CD14-positive monocyte (primary cell): ENCODE measurements around the gene CLEC14A. TPM values are rescaled to one million over a fixed set of nuclear protein-coding genes. Genes with fewer than 3 reads are reported as not detected.

Experiments used
- DNase-seq, 3 donors: peaks; one replicate each; pipeline ENCODE4 v3.0.0-alpha.2; 2011 to 2022
- H2AFZ ChIP-seq: 2 replicates; pipeline ENCODE4 v1.6.0; 2012; ENCODE audit warnings: mild to moderate bottlenecking, low read depth, low read length, inconsistent platforms; ENCODE audit not compliant: insufficient read depth, poor library complexity, severe bottlenecking
- H3K27ac ChIP-seq, 2 donors: 1 replicate in 1 of 2; 2 replicates in 1 of 2; pipeline ENCODE4 v1.5.1; 2012 to 2013; ENCODE audit warnings: low read length in 2 of 2, control low read depth in 1 of 2, inconsistent platforms in 1 of 2, low read depth in 1 of 2, mild to moderate bottlenecking in 1 of 2
- H3K27me3 ChIP-seq, 2 donors: one replicate each; pipeline versions ENCODE4 v1.6.0 to v1.6.1; 2011 to 2013; ENCODE audit warnings: low read length in 2 of 2; ENCODE audit not compliant: control insufficient read depth in 2 of 2, insufficient read depth in 2 of 2
- H3K36me3 ChIP-seq, 2 donors: replicated peaks in 1 of 2; 1 replicate in 1 of 2; 2 replicates in 1 of 2; pipeline versions ENCODE4 v1.5.1 to v1.6.1; 2012 to 2013; ENCODE audit warnings: low read length in 2 of 2, control low read depth in 1 of 2, inconsistent platforms in 1 of 2, mild to moderate bottlenecking in 1 of 2; ENCODE audit not compliant: insufficient read depth in 2 of 2, control insufficient read depth in 1 of 2
- H3K4me1 ChIP-seq, 2 donors: 1 replicate in 1 of 2; 2 replicates in 1 of 2; pipeline versions ENCODE4 v1.5.1 to v1.6.1; 2012 to 2013; ENCODE audit warnings: low read length in 2 of 2, control low read depth in 1 of 2, inconsistent platforms in 1 of 2, mild to moderate bottlenecking in 1 of 2, moderate library complexity in 1 of 2; ENCODE audit not compliant: insufficient read depth in 2 of 2, control insufficient read depth in 1 of 2
- H3K4me2 ChIP-seq: replicated peaks from 2 replicates; pipeline ENCODE3; 2012; ENCODE audit warnings: low read length, moderate library complexity, mild to moderate bottlenecking; ENCODE audit not compliant: poor library complexity, severe bottlenecking; ENCODE audit errors: extremely low read depth
- H3K4me3 ChIP-seq, 3 experiments: fragments of 200-600 bp in 1 of 3; sonication (generic) in 1 of 3; replicated peaks in 1 of 3; 1 replicate in 2 of 3; 2 replicates in 1 of 3; pipeline ENCODE4 v1.5.1; 2011 to 2013; ENCODE audit warnings: low read length in 3 of 3, mild to moderate bottlenecking in 3 of 3, control low read depth in 2 of 3, low read depth in 2 of 3, inconsistent platforms in 1 of 3, moderate library complexity in 1 of 3
- H3K79me2 ChIP-seq: 2 replicates; pipeline ENCODE4 v1.6.0; 2012; ENCODE audit warnings: mild to moderate bottlenecking, control low read depth, inconsistent platforms, low read length, moderate library complexity; ENCODE audit not compliant: insufficient read depth
- H3K9ac ChIP-seq: 2 replicates; pipeline ENCODE4 v1.6.0; 2017; ENCODE audit warnings: low read length, mild to moderate bottlenecking; ENCODE audit not compliant: insufficient read depth, poor library complexity, severe bottlenecking
- H3K9me3 ChIP-seq, 2 donors: replicated peaks in 1 of 2; 1 replicate in 1 of 2; 2 replicates in 1 of 2; pipeline versions ENCODE4 v1.5.1 to v1.6.1; 2012 to 2013; ENCODE audit warnings: low read length in 2 of 2, control low read depth in 1 of 2; ENCODE audit not compliant: control insufficient read depth in 1 of 2, insufficient read depth in 1 of 2
- H4K20me1 ChIP-seq: 2 replicates; pipeline ENCODE4 v1.6.0; 2012; ENCODE audit warnings: mild to moderate bottlenecking, low read length, control low read depth, moderate library complexity; ENCODE audit not compliant: insufficient read depth
- H3K27ac Mint-ChIP-seq, 7 donors: one replicate each; pipeline ENCODE4 v1.8.0; 2020; ENCODE audit warnings: mild to moderate bottlenecking in 7 of 7, mixed read lengths in 7 of 7, moderate library complexity in 6 of 7, inconsistent platforms in 2 of 7
- H3K27me3 Mint-ChIP-seq, 3 donors: one replicate each; pipeline ENCODE4 v1.8.0; 2021 to 2022; ENCODE audit warnings: low read depth in 3 of 3, mild to moderate bottlenecking in 3 of 3, mixed read lengths in 3 of 3, moderate library complexity in 3 of 3, inconsistent platforms in 1 of 3
- H3K36me3 Mint-ChIP-seq, 2 donors: one replicate each; pipeline ENCODE4 v1.8.0; 2020; ENCODE audit warnings: mixed read lengths in 2 of 2, inconsistent platforms in 1 of 2, mild to moderate bottlenecking in 1 of 2
- H3K4me1 Mint-ChIP-seq: one replicate; pipeline ENCODE4 v1.8.0; 2020; ENCODE audit warnings: mild to moderate bottlenecking, mixed read lengths
- H3K4me3 Mint-ChIP-seq, 2 donors: one replicate each; pipeline ENCODE4 v1.8.0; 2020; ENCODE audit warnings: mild to moderate bottlenecking in 2 of 2, mixed read lengths in 2 of 2, moderate library complexity in 1 of 2
- H3K9me3 Mint-ChIP-seq, 7 donors: one replicate each; pipeline ENCODE4 v1.8.0; 2020 to 2022; ENCODE audit warnings: mixed read lengths in 7 of 7, mild to moderate bottlenecking in 6 of 7, moderate library complexity in 6 of 7, inconsistent platforms in 2 of 7
- WGBS: methylation state at CpG from one replicate; pipeline ENCODE4 v1.1.5; 2013; ENCODE audit warnings: missing lambda C conversion rate; ENCODE audit not compliant: insufficient coverage; 5-methylcytosine and 5-hydroxymethylcytosine counted together
- intact Hi-C, 2 donors: fragments of 100-400 bp; cut with micrococcal nuclease; formaldehyde crosslinking; loops; one replicate each; pipeline versions ENCODE4 v1.15.0 to v1.15.1; 2023
- polyA plus RNA-seq, 3 donors: library from polyadenylated mRNA; depleted of rRNA in 1 of 3; unstranded in 2 of 3; stranded (reverse) in 1 of 3; fragments of 300-500 nt in 2 of 3; fragments of >200 nt in 1 of 3; fragmentation: Illumina TruSeq in 2 of 3; gene quantifications; 1 replicate in 2 of 3; 2 replicates in 1 of 3; pipeline ENCODE4 v1.2.3, GENCODE V29; 2012 to 2021
- TF ChIP-seq, protein P1 (sequence below): fragments of 200-600 bp; IDR thresholded peaks from one replicate; pipeline ENCODE4 v1.8.0; 2022; ENCODE audit warnings: antibody characterized with exemption, mild to moderate bottlenecking

The CLEC14A gene
- polyA plus RNA-seq, 3 donors = not detected

DNA sequence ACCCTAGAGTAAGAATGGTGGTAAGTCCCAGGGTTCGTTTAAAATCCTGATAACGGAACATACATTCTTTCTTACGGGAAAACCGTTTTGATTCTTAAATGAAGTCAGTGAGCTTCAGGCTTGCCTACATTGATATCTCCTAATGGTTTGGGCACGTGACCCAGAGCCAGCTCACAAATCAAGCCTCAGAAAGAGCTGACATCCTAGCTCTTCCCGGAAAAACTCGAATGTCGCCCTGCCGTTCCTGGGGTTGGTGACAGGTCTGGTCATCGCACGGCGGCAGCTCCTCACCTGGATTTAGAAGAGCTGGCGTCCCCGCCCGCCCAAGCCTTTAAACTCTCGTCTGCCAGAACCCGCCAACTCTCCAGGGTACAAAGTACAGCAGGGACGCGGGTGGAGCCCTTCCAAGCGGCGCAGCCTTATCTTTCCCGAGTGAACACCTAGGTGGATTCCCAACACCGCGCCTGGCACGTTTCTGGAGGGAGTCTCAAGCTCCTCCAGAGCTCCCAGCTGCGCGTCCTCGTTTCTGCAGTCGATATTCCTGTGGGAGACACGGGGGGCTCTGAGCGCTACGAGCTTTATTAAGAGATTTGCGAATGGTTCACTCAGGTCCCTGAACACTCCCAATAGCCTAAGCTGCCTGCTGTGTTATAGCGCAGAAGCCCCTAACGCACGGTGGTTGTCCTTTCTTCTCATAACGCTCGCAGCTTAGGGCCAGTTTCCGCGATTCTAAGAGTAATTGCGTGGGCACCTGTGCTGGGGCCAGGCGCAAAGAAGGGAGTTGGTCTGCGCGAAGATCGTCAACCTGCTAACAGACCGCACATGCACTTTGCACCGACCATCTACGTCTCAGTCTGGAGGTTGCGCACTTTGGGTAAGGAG is 47.9 kb downstream of the CLEC14A start, which contains the start of gene SSTR1:
Gene SSTR1, plus strand, starts transcription at position 169 of the 882 bp plus-strand sequence. CDS start 1,486 bp downstream, outside the sequence.
- WGBS = 5% methylated on average over 47 of the region's 49 CpGs
- intact Hi-C loops = no loop called here
- H3K4me3 Mint-ChIP-seq = peak within 1 kb of the TSS in 1 of 2 donors; percentile 79

DNA sequence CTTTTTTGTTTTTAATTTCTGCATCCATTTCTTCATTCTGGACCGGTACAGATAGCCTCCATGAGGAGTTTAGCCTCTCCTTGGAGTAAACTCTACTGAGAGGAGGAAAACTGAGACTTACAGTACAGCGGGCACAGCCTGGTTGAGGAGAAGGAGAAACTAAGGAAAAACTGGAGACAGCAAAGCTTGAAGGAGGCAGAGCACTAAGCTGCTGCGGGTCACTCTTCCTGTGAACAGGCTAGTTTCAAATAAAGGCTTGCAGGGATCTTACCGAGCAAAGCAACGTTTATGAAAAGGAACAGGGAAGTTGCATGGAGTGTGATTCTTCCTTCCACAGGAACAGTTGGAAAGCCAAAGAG is 48.5 kb downstream of the CLEC14A start:
- Histone ChIP-seq H4K20me1 (no peaks in the 10 kb centered on the region), H3K27me3 (peaks cover 24 to 53% of the 10 kb centered on the region in 2 donors)

More for the DNA sequence above, 47.9 kb downstream of the CLEC14A start, which contains the start of gene SSTR1:
- TF ChIP-seq, protein P1, sequence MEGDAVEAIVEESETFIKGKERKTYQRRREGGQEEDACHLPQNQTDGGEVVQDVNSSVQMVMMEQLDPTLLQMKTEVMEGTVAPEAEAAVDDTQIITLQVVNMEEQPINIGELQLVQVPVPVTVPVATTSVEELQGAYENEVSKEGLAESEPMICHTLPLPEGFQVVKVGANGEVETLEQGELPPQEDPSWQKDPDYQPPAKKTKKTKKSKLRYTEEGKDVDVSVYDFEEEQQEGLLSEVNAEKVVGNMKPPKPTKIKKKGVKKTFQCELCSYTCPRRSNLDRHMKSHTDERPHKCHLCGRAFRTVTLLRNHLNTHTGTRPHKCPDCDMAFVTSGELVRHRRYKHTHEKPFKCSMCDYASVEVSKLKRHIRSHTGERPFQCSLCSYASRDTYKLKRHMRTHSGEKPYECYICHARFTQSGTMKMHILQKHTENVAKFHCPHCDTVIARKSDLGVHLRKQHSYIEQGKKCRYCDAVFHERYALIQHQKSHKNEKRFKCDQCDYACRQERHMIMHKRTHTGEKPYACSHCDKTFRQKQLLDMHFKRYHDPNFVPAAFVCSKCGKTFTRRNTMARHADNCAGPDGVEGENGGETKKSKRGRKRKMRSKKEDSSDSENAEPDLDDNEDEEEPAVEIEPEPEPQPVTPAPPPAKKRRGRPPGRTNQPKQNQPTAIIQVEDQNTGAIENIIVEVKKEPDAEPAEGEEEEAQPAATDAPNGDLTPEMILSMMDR = no peak
- Histone ChIP-seq H3K9me3 (peaks cover 0 to 19% of the 10 kb centered on the region in 2 donors), H3K4me3 (no peak within 1 kb of the TSS), H2AFZ (no peak within 1 kb of the TSS), H3K27me3 (peaks cover 24 to 55% of the 10 kb centered on the region in 2 donors), H4K20me1 (no peaks in the 10 kb centered on the region), H3K9ac (no peak within 1 kb of the TSS), H3K4me1 (no peaks in the 10 kb centered on the region), H3K4me2 (no peak within 1 kb of the TSS), H3K79me2 (no peaks in the 10 kb centered on the region), H3K27ac (no peak within 1 kb of the TSS), H3K36me3 (no peaks in the 10 kb centered on the region)
- DNase-seq = no peak
- no peaks in the 10 kb centered on the region for H3K36me3 Mint-ChIP-seq
- peaks cover 49 to 59% (median 50%) of the 10 kb centered on the region in 3 donors for H3K27me3 Mint-ChIP-seq
- H3K27ac Mint-ChIP-seq = no peak within 1 kb of the TSS
- peaks cover 2 to 16% (median 11%) of the 10 kb centered on the region in 7 donors for H3K9me3 Mint-ChIP-seq
- H3K4me1 Mint-ChIP-seq = peaks cover 4% of the 10 kb centered on the region

More for the DNA sequence above, 48.5 kb downstream of the CLEC14A start:
- Histone ChIP-seq H3K4me3 (no peak overlapping the region), H3K9me3 (peaks cover 0 to 19% of the 10 kb centered on the region in 2 donors), H3K27ac (no peak overlapping the region), H3K4me2 (no peak overlapping the region), H2AFZ (no peak overlapping the region), H3K9ac (no peak overlapping the region), H3K36me3 (no peaks in the 10 kb centered on the region), H3K79me2 (no peaks in the 10 kb centered on the region), H3K4me1 (no peaks in the 10 kb centered on the region)
- no peak for DNase-seq
- Mint-ChIP-seq H3K27me3 (peaks cover 48 to 58% (median 50%) of the 10 kb centered on the region in 3 donors), H3K36me3 (no peaks in the 10 kb centered on the region), H3K4me1 (peaks cover 4% of the 10 kb centered on the region), H3K9me3 (peaks cover 2 to 16% (median 11%) of the 10 kb centered on the region in 7 donors), H3K27ac (no peak overlapping the region), H3K4me3 (peak overlapping the region in 1 of 2 donors; percentile 79)
- intact Hi-C loops = no loop called here
- TF ChIP-seq, protein P1 = no peak
- WGBS = 29% methylated on average over 4 of the region's 5 CpGs
